MV-4-11 (cell line): Measurements from ENCODE around the gene ENDOD1.

Experiments used
- DNase-seq: peaks from one replicate; lab custom pipeline; 2025; lab: John Stamatoyannopoulos, UW

Gene ENDOD1

GRCh38 chr11:95175818-95176380 is 86.3 kb downstream of the ENDOD1 start:
- no peak for DNase-seq
